HepG2 (cell line): ENCODE data around the gene AUP1.

Experiments used
- CTCF ChIP-seq: sonication (generic); formaldehyde crosslinking; IDR thresholded peaks from 2 replicates; pipeline ENCODE4 v1.5.0; 2020; ENCODE audit warnings: mild to moderate bottlenecking, missing genetic modification reagents, moderate library complexity
- ZNF691 ChIP-seq: sonication (generic); formaldehyde crosslinking; IDR thresholded peaks from 2 replicates; pipeline ENCODE4 v1.4.0; 2020; ENCODE audit warnings: missing genetic modification reagents, low read depth, mild to moderate bottlenecking, borderline replicate concordance
- ZNF792 ChIP-seq: IDR thresholded peaks from 2 replicates; pipeline ENCODE4 v1.6.1; 2016

GRCh38 chr2:74575320-74575719 is 45.8 kb upstream of the AUP1 start:
- TF ChIP-seq CTCF (CRISPR knock-in tag): no peak
- TF ChIP-seq ZNF691 (CRISPR knock-in tag): no peak
- no peak for TF ChIP-seq ZNF792 (CRISPR knock-in tag)
